GM15510 (cell line): ENCODE results near the gene DYNLT4.

Experiments
- POLR2A ChIP-seq: IDR thresholded peaks from 3 replicates; pipeline ENCODE4 v1.6.1; 2011; ENCODE audit warnings: borderline replicate concordance; ENCODE audit not compliant: insufficient read length; ENCODE audit errors: extremely low read depth

The DYNLT4 gene

DNA sequence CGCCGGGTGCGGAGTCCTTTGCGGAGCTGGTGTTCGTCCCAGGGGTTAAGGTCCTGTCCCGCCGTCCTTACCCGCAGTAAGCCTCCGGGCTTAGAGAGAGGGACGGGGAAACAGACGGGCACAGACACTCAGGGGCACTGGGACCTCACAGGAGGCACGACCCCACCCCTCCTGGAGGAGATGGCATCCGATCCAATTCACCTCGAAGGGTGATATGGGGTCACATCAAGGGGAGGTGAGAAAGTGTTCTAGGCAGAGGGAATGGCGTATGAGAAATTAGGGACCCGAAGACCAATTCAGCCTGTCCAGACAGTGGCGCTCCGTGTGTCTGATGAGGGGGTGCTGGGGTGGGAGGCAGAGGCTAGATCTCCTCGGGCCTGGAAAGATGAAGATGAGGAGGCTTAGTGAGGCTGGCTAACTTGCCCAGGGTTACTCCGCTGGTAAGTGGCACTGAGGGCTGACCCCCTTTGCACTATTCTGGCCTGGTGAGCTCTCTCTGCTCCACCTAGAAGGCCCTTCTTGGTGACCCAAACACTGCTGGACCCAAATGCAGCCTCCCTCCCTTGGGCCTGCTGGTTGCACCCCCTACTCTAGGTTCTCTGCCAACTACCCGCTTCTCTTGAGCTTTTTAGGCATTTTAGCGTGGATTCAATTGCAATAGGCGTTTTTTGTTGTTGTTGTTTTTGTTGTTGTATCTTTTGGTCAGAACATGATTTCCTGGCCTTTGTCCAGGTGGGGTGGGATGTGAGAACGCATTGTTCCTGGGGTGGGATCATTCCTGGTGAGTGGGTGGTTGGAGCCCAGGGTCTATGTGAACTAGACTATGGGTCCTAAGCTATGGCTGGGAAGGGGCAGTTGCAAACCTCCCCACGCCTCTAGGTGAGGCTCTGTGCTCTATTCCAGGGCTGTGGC lies 13.4 kb upstream of the DYNLT4 start:
- TF ChIP-seq POLR2A: no peak

DNA sequence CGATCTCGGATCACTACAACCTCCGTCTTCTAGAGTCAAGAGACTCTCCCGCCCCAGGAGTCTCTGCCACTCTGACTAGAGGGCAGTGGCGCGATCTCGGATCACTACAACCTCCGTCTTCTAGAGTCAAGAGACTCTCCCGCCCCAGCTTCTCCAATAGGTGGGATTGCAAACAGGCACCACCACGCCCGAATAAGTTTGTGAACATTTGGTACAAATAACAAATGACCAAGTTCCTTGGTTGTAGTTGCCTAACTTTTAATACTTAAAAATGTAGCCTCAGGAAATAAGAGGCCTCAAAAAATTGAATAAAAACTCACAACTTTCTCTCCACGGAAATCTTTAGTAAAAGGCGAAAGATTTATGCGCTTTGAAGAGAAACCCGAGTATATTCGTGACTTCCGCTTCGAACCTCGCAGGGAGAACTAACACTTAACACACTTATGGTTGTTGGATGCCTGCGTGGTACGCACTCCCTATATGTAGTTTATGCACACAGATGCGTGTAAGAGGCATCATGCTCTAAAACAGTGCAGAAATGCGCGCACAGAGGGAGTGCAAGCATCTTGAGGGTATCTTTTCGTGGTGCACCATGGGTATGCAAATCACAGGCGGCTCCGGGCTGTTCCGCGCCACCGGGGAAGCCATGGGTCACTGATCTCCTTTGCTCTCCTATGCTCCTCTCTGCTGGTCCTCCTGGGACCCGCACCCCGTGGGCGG lies 12.6 kb upstream of the DYNLT4 start:
- peak; percentile 99 for TF ChIP-seq POLR2A

DNA sequence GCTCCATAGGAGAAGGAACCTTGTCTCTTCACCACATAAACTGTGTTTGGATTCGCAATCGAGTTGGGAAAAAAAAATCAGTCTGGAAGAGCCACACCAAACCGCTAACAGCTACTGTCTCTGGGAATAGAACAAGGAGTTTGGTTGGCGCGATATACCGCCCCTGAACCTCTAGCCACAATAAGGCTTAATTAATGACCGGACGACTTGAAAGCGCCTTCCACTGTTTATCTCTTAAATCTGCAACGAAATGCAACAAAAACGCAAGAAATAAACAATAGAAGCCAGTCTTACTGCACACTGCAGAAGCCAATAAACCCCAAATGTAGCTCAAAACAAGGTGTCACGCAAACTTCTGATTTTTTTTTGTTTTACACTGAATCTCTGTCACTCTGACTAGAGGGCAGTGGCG lies 12.1 kb upstream of the DYNLT4 start:
- TF ChIP-seq POLR2A: no peak

DNA sequence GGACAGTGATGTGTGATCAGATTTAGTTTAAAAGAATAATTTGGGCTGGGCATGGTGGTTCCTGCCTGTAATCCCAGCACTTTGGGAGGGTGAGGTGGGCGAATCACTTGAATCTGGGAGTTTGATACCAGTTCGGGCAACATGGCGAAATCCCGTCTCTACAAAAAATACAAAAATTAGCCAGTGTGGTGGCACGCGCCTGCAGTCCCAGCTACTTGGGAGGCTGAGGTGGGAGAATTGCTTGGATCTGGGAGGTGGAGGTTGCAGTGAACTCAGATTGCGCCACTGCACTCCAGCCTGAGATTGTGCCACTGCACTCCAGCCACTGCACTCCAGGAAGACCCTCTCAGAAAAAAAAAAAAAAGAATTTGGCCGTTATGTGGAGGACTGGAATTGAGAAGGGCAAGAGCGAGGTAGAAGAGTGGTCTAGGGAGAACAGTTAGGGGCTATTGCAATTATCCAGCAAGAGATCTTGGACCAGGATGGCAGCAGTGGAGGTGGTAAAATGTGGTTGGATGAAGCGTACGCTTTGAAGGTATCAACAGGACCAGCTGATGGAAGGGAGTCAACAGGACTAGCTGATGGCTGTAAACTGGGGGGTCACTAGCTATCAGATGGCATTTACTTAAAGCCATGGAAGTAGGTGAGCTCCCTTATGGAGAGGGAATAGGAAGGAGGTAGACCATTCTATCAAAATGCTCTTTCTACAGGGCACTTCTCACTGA lies 10.8 kb upstream of the DYNLT4 start:
- no peak for TF ChIP-seq POLR2A

DNA sequence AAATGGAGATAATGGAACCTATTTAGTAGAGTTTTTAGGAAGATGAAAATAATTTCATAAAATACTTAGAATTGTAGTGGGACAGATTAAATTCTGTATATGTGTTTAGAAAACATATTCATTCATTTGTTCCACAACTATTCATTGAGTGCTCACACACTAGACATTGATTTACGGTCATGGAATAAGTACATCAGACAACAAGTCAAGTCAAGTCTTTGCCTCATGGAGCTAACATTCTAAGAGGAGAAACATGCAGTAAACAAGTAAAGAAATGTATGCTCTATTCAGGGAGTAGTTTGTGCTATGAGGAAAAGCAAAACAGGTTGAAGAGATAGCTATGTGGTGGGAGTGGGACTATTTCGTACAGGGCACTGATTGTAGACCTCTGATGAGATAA lies 10.2 kb upstream of the DYNLT4 start:
- no peak for TF ChIP-seq POLR2A

DNA sequence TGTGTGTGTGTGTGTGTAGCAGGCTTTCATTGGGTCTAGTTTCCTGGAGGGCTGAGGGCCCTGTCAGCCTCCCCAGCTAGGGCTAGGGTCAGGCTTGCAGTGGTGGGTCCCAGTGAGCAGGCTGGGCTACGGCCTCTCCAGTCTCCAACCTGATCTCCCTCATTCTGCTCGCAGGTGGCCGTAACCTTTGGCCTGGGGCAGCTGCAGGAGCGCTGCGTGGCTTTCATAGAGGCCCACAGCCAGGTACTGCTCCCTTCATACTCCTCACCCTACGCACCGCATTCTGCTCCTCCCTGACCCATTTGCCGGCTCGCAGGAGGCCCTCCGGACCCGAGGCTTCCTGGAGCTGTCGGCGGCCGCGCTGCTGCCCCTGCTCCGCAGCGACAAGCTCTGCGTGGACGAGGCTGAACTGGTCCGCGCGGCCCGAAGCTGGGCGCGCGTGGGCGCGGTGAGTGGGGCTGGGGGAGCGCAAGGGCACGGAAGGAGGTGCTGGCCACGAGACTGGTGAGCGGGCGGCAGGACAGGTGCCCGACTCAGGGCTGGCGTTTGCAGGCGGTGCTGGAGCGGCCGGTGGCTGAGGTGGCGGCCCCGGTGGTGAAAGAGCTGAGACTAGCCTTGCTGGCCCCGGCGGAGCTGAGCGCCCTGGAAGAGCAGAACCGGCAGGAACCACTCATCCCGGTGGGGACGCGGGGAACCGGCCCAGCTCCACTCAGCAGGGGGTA lies 5.8 kb upstream of the DYNLT4 start:
- no peak for TF ChIP-seq POLR2A

DNA sequence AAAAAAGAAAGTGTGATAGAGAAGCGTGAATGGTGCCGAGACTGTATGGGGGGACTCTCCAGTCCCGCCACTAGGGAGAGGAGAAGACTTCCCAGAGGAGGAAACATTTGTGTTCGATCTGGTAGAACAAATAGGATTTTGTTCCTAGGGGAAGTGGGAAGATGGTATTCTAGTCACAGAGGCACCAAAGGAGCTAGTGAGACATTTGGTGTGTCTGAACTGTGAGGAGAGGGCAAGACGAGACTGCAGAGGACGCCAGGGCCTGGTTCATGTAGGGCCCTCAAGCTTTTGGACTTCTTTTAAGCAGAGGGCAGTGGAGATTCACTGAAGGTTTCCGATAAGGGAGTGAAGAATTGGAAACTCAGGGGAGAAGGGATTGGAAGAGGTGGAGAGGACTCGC lies 4.1 kb upstream of the DYNLT4 start:
- TF ChIP-seq POLR2A: no peak

DNA sequence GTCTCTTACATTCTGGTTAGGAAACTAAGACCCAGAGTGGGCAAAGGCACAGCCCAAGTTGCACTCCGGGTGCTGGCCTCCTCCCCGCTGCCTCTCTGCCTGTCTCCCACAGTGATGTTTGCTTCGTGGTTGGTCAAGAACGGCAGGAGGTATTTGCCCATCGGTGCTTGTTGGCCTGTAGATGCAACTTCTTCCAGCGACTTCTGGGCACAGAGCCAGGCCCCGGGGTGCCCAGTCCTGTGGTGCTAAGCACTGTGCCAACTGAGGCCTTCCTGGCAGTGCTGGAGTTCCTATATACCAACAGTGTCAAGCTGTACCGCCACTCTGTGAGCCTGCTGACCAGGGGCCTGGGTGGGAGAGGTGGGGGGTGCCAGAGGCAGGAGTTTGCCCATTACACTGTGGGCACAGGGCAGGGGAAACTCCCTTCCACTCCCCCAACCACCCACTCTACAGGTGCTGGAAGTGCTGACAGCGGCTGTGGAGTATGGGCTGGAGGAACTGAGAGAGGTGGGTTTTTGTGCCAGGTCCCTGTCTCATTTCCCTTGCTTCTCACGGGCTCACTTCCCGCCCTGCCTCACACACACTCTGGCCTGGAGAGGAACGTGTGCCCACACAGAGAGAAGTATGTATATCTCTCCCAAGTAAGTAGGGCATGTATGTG lies 3.1 kb upstream of the DYNLT4 start:
- no peak for TF ChIP-seq POLR2A

DNA sequence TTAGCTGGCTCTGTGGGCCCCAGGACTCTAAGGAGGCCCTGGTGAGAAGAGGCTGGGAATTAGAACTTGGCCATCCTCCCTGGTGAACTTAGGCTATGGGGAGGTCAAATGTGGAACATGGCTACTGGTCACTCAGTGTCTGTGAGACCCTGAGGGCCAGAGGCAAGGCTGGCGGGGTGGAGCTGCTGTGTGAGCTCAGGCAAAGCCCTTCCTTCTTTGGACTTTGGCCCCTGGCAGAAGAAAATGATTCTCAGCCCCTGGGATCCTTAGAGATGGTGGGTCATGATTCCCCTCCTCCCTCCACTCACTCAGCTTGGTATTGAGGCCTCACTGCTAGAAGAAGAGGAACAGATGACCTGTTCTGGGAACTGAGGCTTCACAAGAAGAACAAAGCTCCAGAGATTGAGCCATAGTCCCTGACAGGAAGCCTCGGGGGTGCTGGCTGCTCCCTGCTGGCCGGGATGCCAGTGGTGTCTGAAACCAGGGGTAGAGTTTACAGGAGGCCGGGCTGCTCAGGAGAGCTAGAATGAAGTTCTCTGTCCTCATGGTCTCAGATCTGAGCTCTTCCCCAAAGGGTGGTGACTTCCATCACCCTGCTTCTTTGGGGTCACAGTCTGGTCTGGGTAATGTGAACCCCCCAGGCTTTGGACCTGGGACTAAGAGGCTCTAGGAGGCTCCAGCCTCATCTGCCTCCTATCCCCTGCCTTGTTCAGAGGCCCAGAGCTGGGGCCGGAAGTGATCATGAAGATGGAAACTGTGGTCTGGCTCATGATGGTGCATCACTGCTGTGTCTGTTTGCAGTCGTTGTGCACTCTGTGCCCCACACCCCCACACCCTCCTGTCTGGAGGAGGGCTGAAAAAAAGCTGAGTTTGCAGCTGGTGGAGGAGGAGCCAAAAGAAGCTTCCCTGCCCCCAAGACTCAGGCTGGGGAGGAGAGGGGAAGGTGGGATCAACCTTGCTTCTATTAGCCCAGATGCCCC lies 2.1 kb upstream of the DYNLT4 start:
- peak; percentile 51 for TF ChIP-seq POLR2A

DNA sequence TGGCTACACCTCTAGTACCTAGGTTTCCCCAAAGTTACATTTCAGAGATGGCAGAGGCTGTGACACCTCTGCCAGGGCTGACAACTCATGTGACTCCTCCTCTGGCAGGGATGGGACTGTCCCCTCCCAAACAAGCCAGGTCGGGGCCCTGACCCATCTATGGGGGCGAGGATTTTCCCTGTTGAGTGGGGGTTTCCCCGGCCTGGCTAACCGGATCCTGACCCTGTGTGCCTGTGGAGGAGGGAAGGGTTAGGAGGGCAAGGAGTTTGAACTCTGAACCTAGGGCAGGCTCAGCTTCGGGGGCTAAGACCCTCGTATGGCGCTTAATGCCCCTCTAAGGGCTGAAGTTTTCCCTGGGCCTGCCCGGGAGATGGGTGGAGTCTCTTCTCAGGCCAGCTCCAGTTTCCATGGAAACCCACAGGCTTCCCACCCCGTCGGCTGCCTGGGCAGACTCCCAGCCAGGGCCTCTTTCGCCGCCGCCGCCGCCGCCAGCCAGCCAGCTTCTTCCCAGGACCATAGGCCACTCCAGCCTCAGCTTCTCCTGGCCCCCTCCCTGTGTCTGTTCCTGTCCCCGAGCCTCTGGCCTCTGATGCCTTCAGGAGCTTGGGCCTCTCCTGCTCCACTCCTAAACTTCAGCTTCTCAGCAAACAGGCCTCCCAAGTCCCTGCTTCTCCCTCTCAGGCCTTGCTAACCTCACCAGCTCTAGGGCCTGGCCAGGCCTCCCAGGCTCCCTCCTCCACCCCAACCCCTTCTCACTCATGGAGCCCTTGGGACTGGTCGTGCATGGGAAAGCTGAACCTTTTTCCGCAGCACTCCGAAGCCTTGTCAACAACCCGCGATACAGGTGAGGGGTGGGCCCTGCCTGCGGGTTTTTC lies 1.1 kb upstream of the DYNLT4 start, which contains the start of gene BTBD19:
Gene BTBD19 (plus strand): TSS at position 461 of the 875 bp plus-strand sequence. CDS start 298 bp downstream, at position 759.
- TF ChIP-seq POLR2A: no peak

DNA sequence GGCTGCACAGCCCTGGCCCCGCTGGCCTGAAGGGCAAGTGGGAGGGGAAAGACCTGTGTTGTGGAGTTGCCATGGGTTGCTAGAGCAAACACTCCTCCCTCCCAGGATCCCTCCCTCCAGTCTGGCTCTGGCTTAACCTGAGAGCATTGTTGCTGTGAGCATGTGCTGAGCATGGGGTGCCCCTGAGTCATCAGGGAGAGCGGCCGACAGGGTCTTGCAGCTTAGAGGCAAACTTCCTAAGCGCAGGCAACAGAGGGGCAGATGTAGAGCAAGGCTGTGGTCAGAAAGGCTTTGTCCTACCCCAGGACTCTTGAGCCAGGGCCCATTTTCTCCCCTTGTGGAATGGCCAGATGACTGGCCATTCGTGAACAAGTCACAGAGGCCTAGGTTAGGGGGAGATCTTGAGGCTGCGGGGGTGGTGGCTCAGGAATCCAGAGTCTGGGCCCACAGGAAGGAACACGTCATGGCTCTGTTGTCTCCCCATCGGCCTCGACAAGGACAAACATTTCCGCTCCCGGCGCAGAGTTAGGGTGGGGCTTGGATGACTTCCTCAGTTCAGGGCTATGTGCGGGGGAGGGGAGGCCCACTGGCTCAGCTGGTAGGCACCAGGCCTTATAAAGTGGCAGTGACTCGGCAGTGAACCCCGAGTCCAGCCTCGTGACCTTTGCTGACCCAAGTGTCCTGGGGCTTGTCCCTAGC lies 362 bp upstream of the DYNLT4 start:
- peak; percentile 36 for TF ChIP-seq POLR2A
